Bronchial epithelial cell (primary cell): ENCODE measurements around the gene SMAD7. TPM values are rescaled to one million over a fixed set of nuclear protein-coding genes. Genes with fewer than 3 reads are reported as not detected.

Experiments used
- DNase-seq: peaks from one replicate; pipeline ENCODE4 v3.0.0-alpha.2; 2010; ENCODE audit warnings: low read depth
- FAIRE-seq: peaks from 2 replicates; lab custom pipeline; 2011; peaks lifted over from hg19 to GRCh38; lab: Jason Lieb, UNC
- H3K27me3 ChIP-seq: 2 replicates; pipeline ENCODE4 v1.5.1; 2011; ENCODE audit warnings: low read length; ENCODE audit not compliant: control insufficient read depth, insufficient read depth
- H3K36me3 ChIP-seq: 2 replicates; pipeline ENCODE4 v1.5.1; 2011; ENCODE audit warnings: low read length; ENCODE audit not compliant: control insufficient read depth, insufficient read depth
- H3K4me3 ChIP-seq: 2 replicates; pipeline ENCODE4 v1.5.1; 2011; ENCODE audit warnings: mild to moderate bottlenecking, low read depth, low read length, control low read depth
- total RNA-seq: library from RNA; depleted of rRNA; stranded (reverse); fragments of >200 nt; gene quantifications from 2 replicates; pipeline ENCODE4 v1.2.1, GENCODE V29; 2014
- TF ChIP-seq, protein P1 (sequence below): IDR thresholded peaks from 2 replicates; pipeline ENCODE4 v1.5.1; 2011; ENCODE audit warnings: mild to moderate bottlenecking, moderate library complexity, low read length, control low read depth, inconsistent platforms; ENCODE audit not compliant: insufficient read depth, severe bottlenecking

The SMAD7 gene
- total RNA-seq, 1 donor from 2014 or later = 19.2 TPM

DNA sequence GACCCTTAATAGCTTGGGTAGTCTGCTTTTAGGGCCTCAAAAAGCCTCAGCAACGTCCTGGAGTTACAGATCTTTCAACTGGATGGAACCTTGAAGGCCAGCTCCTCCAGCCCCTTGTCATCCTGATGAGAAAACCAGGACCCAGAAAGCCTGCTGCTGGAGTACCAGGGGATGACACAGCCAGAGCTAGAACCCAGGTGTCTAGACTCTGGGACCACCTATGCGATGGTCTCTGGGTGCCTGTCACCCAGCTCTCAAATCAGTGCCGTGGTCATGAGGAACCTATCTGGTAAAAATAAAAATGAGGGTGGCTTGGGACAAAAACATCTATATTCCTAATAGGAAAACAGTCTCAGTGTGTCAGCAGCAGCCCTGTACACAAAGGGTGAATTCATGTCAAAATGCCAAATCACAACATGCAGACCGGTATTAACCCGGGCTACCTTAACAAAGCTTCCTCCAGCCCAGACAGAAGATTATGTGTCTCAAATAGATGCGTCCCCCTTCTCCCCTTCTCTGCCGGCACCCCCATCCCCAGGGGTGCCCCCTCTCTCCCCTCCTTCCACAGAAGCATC, 28.5 kb downstream of the SMAD7 start:
- FAIRE-seq (peak; percentile 13), DNase-seq (no peak)
- TF ChIP-seq, protein P1, sequence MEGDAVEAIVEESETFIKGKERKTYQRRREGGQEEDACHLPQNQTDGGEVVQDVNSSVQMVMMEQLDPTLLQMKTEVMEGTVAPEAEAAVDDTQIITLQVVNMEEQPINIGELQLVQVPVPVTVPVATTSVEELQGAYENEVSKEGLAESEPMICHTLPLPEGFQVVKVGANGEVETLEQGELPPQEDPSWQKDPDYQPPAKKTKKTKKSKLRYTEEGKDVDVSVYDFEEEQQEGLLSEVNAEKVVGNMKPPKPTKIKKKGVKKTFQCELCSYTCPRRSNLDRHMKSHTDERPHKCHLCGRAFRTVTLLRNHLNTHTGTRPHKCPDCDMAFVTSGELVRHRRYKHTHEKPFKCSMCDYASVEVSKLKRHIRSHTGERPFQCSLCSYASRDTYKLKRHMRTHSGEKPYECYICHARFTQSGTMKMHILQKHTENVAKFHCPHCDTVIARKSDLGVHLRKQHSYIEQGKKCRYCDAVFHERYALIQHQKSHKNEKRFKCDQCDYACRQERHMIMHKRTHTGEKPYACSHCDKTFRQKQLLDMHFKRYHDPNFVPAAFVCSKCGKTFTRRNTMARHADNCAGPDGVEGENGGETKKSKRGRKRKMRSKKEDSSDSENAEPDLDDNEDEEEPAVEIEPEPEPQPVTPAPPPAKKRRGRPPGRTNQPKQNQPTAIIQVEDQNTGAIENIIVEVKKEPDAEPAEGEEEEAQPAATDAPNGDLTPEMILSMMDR = no peak
- Histone ChIP-seq H3K27me3 (no peaks in the 10 kb centered on the region), H3K4me3 (no peak overlapping the region), H3K36me3 (peaks cover 19% of the 10 kb centered on the region)

DNA sequence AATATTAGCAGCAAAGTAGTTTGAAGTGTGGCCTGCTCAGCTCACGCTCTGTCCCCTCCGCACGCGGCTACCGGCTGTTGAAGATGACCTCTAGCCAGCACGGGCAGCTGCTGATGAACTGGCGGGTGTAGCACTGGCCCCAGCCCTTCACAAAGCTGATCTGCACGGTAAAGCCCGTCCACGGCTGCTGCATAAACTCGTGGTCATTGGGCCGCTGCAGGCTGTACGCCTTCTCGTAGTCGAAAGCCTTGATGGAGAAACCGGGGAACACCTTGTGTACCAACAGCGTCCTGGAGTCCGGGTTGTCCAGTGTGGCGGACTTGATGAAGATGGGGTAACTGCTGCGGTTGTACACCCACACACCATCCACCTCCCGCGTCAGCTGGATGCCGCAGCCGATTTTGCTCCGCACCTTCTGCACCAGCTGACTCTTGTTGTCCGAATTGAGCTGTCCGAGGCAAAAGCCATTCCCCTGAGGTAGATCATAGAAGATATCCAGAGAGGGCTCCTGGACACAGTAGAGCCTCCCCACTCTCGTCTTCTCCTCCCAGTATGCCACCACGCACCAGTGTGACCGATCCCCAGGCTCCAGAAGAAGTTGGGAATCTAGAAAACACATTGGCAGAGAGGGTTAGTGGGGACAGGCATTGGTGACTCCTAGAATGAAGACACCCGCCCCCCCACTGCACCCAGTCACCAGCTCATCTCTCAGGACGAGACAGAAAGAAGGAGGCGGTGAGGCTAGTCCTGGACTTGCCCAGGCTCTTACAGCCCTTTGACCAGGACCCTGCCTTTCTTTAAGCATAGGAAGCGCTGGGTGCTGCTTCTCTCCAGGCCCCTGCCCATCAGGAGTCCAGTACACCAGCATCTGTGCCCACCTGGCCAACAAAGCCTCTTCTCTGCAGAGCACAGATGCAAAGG, 29.2 kb downstream of the SMAD7 start:
- DNase-seq = no peak
- Histone ChIP-seq H3K36me3 (peaks cover 19% of the 10 kb centered on the region), H3K4me3 (no peak overlapping the region), H3K27me3 (no peaks in the 10 kb centered on the region)
- FAIRE-seq = peak; percentile 72
- TF ChIP-seq, protein P1 = no peak

DNA sequence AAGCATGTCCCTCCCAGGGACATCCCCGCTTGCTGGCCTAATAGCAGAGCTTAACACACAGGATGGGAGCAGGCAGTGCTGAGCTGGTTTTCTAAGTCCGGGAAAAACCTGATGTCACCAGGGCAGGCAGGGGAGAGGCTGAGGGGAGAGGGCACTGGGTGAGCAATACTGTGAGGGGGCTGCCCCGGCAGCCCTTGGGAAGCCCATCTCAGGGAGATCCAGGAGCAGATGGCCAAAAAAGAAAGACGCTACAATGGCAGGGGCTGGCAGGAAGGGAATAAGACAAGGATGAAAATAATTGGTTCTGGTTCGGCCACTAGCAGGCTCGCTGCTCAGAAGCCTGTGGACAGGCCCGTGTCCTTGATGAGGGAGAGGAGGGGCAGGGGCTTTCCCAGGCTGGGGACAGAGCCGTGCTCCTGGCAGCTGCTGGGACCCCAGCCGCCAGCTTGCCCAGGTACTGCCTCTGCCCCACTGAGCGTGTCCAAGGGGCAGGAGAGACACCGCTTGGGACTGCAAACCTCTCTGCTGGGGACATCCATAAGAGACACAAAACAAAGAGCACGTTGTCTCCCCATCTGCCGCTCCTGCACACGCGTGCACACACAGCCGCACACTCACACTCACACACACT, 30.2 kb downstream of the SMAD7 start:
- Histone ChIP-seq H3K36me3 (peaks cover 19% of the 10 kb centered on the region), H3K4me3 (no peak overlapping the region), H3K27me3 (no peaks in the 10 kb centered on the region)
- FAIRE-seq = no peak
- no peak for DNase-seq
- TF ChIP-seq, protein P1 = no peak

DNA sequence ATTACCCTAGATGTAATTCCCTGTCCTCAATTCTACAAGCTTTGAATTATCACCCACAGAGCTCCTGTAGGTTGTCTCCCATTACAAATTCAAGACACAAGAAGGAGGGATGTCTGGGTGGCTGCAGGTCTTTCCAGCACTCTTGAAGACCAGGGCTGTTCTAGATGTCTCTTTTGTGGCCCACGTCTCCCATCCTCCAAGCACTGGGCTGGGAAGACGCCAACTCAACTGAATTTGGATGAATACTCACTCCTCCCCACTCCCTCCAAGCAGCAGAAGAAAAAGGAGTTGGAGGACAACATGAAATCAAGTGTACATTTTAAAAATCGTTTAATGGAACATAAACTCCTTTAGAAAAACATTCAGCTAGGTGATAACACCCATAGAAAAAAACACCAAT, 31.2 kb downstream of the SMAD7 start:
- Histone ChIP-seq H3K36me3 (peaks cover 19% of the 10 kb centered on the region), H3K27me3 (no peaks in the 10 kb centered on the region), H3K4me3 (no peak overlapping the region)
- DNase-seq (no peak), FAIRE-seq (no peak)
- TF ChIP-seq, protein P1 = no peak

DNA sequence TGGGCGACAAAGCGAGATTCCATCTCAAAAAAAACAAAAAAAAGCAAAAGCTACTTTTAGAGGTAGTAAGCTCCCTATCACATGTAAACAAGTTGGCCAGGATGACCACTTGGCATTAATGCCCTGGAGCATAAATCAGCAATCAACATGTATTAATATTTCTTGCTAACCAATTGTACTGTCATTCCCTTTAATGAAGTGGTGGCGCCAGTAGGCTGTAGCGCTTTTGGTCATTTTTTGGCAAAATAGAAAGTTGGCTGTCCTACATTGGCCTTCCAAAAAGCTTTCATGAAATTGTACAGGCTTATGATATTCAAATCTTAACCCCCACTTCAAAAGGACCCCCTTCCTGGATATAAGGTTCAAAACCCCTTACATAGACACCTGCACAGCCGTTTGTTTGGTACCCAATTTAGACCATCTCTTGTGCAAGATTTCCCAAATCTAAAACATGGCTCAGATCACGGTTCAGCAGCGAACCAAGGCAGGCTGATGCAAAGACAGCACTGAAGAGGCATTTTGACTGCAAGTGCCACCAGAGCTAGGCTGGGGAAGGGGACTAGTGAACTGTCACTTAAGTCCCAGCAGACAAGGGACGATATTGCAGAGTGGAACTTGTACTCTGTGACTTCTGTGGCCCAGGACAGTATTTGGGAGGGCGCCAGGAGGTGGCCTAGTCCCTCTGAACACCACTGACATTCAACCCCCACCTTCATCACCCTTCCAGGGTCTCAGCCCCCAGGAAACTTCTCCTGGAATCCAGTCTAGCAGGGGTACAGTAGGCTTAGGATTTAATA, 31.9 kb downstream of the SMAD7 start:
- TF ChIP-seq, protein P1 = no peak
- Histone ChIP-seq H3K27me3 (no peaks in the 10 kb centered on the region), H3K4me3 (no peak overlapping the region), H3K36me3 (peaks cover 19% of the 10 kb centered on the region)
- DNase-seq (no peak), FAIRE-seq (no peak)
